GM18526 (cell line): ENCODE data around the gene NXPH4.

Experiments used
- POLR2A ChIP-seq: IDR thresholded peaks from 3 replicates; pipeline ENCODE4 v1.6.1; 2011; ENCODE audit not compliant: insufficient read length; ENCODE audit errors: extremely low read depth

Gene NXPH4

GRCh38 chr12:57248934-57249742 lies 32.5 kb downstream of the NXPH4 start:
- no peak for TF ChIP-seq POLR2A

GRCh38 chr12:57250541-57250940 lies 33.9 kb downstream of the NXPH4 start:
- no peak for TF ChIP-seq POLR2A

GRCh38 chr12:57250956-57251355 lies 34.4 kb downstream of the NXPH4 start, which contains the start of gene STAC3:
Gene STAC3, minus strand, starts transcription at chr12:57251187. Its CDS starts 1,551 bp downstream, at chr12:57249636.
- no peak for TF ChIP-seq POLR2A

GRCh38 chr12:57254506-57255280 lies 38.1 kb downstream of the NXPH4 start:
- TF ChIP-seq POLR2A = no peak

- TF ChIP-seq POLR2A = no peak
These were observed 39.3 kb downstream of the NXPH4 start for GRCh38 chr12:57255916-57256315.

- TF ChIP-seq POLR2A = no peak
These were observed 42.7 kb downstream of the NXPH4 start for GRCh38 chr12:57258977-57259970.

- no peak for TF ChIP-seq POLR2A
These were observed 43.8 kb downstream of the NXPH4 start for GRCh38 chr12:57260366-57260765.

- no peak for TF ChIP-seq POLR2A
These were observed 44.9 kb downstream of the NXPH4 start for GRCh38 chr12:57261428-57261865.

GRCh38 chr12:57262126-57262822 lies 45.7 kb downstream of the NXPH4 start:
- TF ChIP-seq POLR2A = no peak

- no peak for TF ChIP-seq POLR2A
These were observed 46.5 kb downstream of the NXPH4 start for GRCh38 chr12:57263096-57263495.

GRCh38 chr12:57266681-57267080 lies 50.1 kb downstream of the NXPH4 start:
- no peak for TF ChIP-seq POLR2A

- TF ChIP-seq POLR2A = no peak
These were observed 51.7 kb downstream of the NXPH4 start for GRCh38 chr12:57268264-57268663.

- TF ChIP-seq POLR2A = no peak
These were observed 54.4 kb downstream of the NXPH4 start for GRCh38 chr12:57270966-57271470.
